H1 (cell line): ENCODE measurements around the gene PLD3. TPM values are rescaled to one million over a fixed set of nuclear protein-coding genes. Genes with fewer than 3 reads are reported as not detected.

ENCODE experiments used
- CTCF ChIA-PET: fragments of 300-600 bp; sonication (Branson Sonifier 250); formaldehyde crosslinking; loops from one replicate; lab custom pipeline; 2021; ENCODE audit not compliant: partially characterized antibody; lab: Charles Lee
- POLR2A ChIA-PET: fragments of 300-600 bp; sonication (Branson Sonifier 250); formaldehyde crosslinking; loops from one replicate; lab custom pipeline; 2021; ENCODE audit warnings: inconsistent platforms; ENCODE audit not compliant: partially characterized antibody; lab: Charles Lee
- DNase-seq, 2 experiments: peaks; one replicate each; pipeline versions ENCODE4 v3.0.0 to v3.0.0-alpha.2; 2010 to 2022; ENCODE audit warnings: low spot score in 2 of 2, low read depth in 1 of 2, mixed read lengths in 1 of 2
- FAIRE-seq: peaks from 2 replicates; lab custom pipeline; 2011; peaks lifted over from hg19 to GRCh38; lab: Jason Lieb, UNC
- H2AFZ ChIP-seq: 2 replicates; pipeline ENCODE4 v1.8.1; 2012; ENCODE audit warnings: low read length, inconsistent platforms
- H2AK5ac ChIP-seq: 2 replicates; pipeline ENCODE4 v1.6.1; 2013; ENCODE audit warnings: low read depth, low read length
- H2BK120ac ChIP-seq: replicated peaks from 2 replicates; pipeline ENCODE3; 2013; ENCODE audit warnings: low read depth, low read length, inconsistent platforms
- H2BK12ac ChIP-seq: 2 replicates; pipeline ENCODE4 v1.6.1; 2013; ENCODE audit warnings: low read depth, low read length
- H2BK15ac ChIP-seq: 2 replicates; pipeline ENCODE4 v1.6.1; 2013; ENCODE audit warnings: low read length
- H2BK20ac ChIP-seq: 2 replicates; pipeline ENCODE4 v1.6.1; 2013; ENCODE audit warnings: low read length
- H2BK5ac ChIP-seq: 2 replicates; pipeline ENCODE4 v1.6.1; 2013; ENCODE audit warnings: low read depth, low read length
- H3K14ac ChIP-seq: 2 replicates; pipeline ENCODE4 v1.6.1; 2013; ENCODE audit warnings: inconsistent platforms; ENCODE audit not compliant: insufficient read length
- H3K18ac ChIP-seq: 2 replicates; pipeline ENCODE4 v1.6.1; 2013; ENCODE audit warnings: low read length; ENCODE audit errors: extremely low read depth
- H3K23ac ChIP-seq: 2 replicates; pipeline ENCODE4 v1.6.1; 2013; ENCODE audit warnings: inconsistent platforms; ENCODE audit not compliant: insufficient read length
- H3K23me2 ChIP-seq: 2 replicates; pipeline ENCODE4 v1.6.1; 2013; ENCODE audit warnings: low read depth, low read length
- H3K27ac ChIP-seq: 2 replicates; pipeline ENCODE4 v1.6.1; 2011; ENCODE audit warnings: low read depth, low read length, inconsistent platforms
- H3K27me3 ChIP-seq, 4 experiments: replicated peaks in 1 of 4; 1 replicate in 1 of 4; 2 replicates in 3 of 4; pipeline versions ENCODE4 v1.6.1 to v1.8.1; 2011 to 2013; ENCODE audit warnings: low read length in 3 of 4, mild to moderate bottlenecking in 3 of 4, inconsistent platforms in 2 of 4, mixed read lengths in 2 of 4, moderate library complexity in 1 of 4; ENCODE audit not compliant: control insufficient read depth in 3 of 4, insufficient read depth in 3 of 4; ENCODE audit errors: extremely low read depth in 1 of 4
- H3K36me3 ChIP-seq, 4 experiments: 2 replicates each; pipeline versions ENCODE4 v1.6.1 to v1.8.1; 2011 to 2013; ENCODE audit warnings: mild to moderate bottlenecking in 4 of 4, low read length in 3 of 4, moderate library complexity in 2 of 4, control low read depth in 1 of 4, inconsistent platforms in 1 of 4; ENCODE audit not compliant: insufficient read depth in 4 of 4, control insufficient read depth in 2 of 4
- H3K4ac ChIP-seq: replicated peaks from 2 replicates; pipeline ENCODE3; 2013; ENCODE audit warnings: low read length, low read depth, mixed read lengths, inconsistent platforms; ENCODE audit not compliant: insufficient read length
- H3K4me1 ChIP-seq, 4 experiments: replicated peaks in 1 of 4; 1 replicate in 1 of 4; 2 replicates in 3 of 4; pipeline versions ENCODE4 v1.6.1 to v1.8.1; 2011 to 2013; ENCODE audit warnings: low read length in 3 of 4, inconsistent platforms in 2 of 4, mixed read lengths in 1 of 4; ENCODE audit not compliant: insufficient read depth in 4 of 4, control insufficient read depth in 3 of 4
- H3K4me2 ChIP-seq, 2 experiments: 2 replicates each; pipeline versions ENCODE4 v1.6.1 to v1.8.1; 2011 to 2013; ENCODE audit warnings: low read depth in 2 of 2, low read length in 2 of 2, control low read depth in 1 of 2, inconsistent platforms in 1 of 2, mild to moderate bottlenecking in 1 of 2; ENCODE audit not compliant: insufficient read depth in 1 of 2
- H3K4me3 ChIP-seq, 4 experiments: fragments of 200-600, 300-600 bp in 1 of 4; sonication (generic), shearing (Covaris generic), sonication (Bioruptor Twin) in 1 of 4; 2 replicates each; pipeline versions ENCODE4 v1.5.1 to v1.8.1; 2011 to 2016; ENCODE audit warnings: low read length in 4 of 4, low read depth in 3 of 4, control low read depth in 2 of 4, inconsistent platforms in 2 of 4, mild to moderate bottlenecking in 2 of 4, mixed read lengths in 1 of 4, moderate library complexity in 1 of 4; ENCODE audit not compliant: insufficient read depth in 2 of 4; ENCODE audit errors: extremely low read depth in 1 of 4
- H3K56ac ChIP-seq: replicated peaks from 2 replicates; pipeline ENCODE3; 2013; ENCODE audit warnings: low read depth, mild to moderate bottlenecking, mixed read lengths, low read length, inconsistent platforms; ENCODE audit not compliant: insufficient read length
- H3K79me1 ChIP-seq: 2 replicates; pipeline ENCODE4 v1.6.1; 2013; ENCODE audit warnings: low read depth, low read length, control low read depth
- H3K79me2 ChIP-seq, 2 experiments: 2 replicates each; pipeline versions ENCODE4 v1.6.1 to v1.8.1; 2012 to 2013; ENCODE audit warnings: low read length in 2 of 2, mild to moderate bottlenecking in 2 of 2, inconsistent platforms in 1 of 2; ENCODE audit not compliant: insufficient read depth in 2 of 2, control insufficient read depth in 1 of 2
- H3K9ac ChIP-seq, 4 experiments: replicated peaks in 1 of 4; 1 replicate in 1 of 4; 2 replicates in 3 of 4; pipeline versions ENCODE4 v1.6.1 to v1.8.1; 2011 to 2013; ENCODE audit warnings: low read depth in 3 of 4, low read length in 3 of 4, control low read depth in 2 of 4, mild to moderate bottlenecking in 2 of 4, moderate library complexity in 2 of 4, inconsistent platforms in 1 of 4; ENCODE audit errors: extremely low read depth in 1 of 4
- H3K9me3 ChIP-seq, 2 experiments: 2 replicates each; pipeline versions ENCODE4 v1.6.1 to v1.8.1; 2012 to 2013; ENCODE audit warnings: mild to moderate bottlenecking in 2 of 2, moderate library complexity in 2 of 2, control low read depth in 1 of 2, inconsistent platforms in 1 of 2, low read depth in 1 of 2, low read length in 1 of 2, mixed read lengths in 1 of 2; ENCODE audit not compliant: insufficient read depth in 2 of 2
- H4K20me1 ChIP-seq, 2 experiments: replicated peaks in 1 of 2; 2 replicates each; pipeline versions ENCODE3 to v1.8.1; 2011 to 2013; ENCODE audit warnings: inconsistent platforms in 2 of 2, low read length in 2 of 2, mild to moderate bottlenecking in 1 of 2; ENCODE audit not compliant: insufficient read depth in 2 of 2, control insufficient read depth in 1 of 2
- H4K5ac ChIP-seq: 2 replicates; pipeline ENCODE4 v1.6.1; 2013; ENCODE audit warnings: low read length, low read depth, mixed read lengths, inconsistent platforms; ENCODE audit not compliant: insufficient read length
- H4K8ac ChIP-seq: 2 replicates; pipeline ENCODE4 v1.8.0; 2013; ENCODE audit warnings: mild to moderate bottlenecking, moderate library complexity, low read length, inconsistent platforms; ENCODE audit not compliant: insufficient read depth; ENCODE audit errors: extremely low read depth
- H4K91ac ChIP-seq: replicated peaks from 2 replicates; pipeline ENCODE3; 2013; ENCODE audit warnings: low read length, mixed read lengths, inconsistent platforms; ENCODE audit not compliant: insufficient read length
- NRF1 ChIP-seq: IDR thresholded peaks from 2 replicates; pipeline ENCODE4 v1.6.1; 2011; ENCODE audit warnings: mild to moderate bottlenecking, low read depth, low read length, improper control_type of control experiment
- WGBS, 2 experiments: shearing (Covaris generic) in 1 of 2; methylation state at CpG; one replicate each; pipeline versions ENCODE4 v1.1.6 to v1.1.7; 2013 to 2015; ENCODE audit warnings: low lambda C conversion rate in 2 of 2, mixed read lengths in 2 of 2, inconsistent platforms in 1 of 2, low coverage in 1 of 2, missing lambda C conversion rate in 1 of 2; ENCODE audit not compliant: insufficient replicate concordance in 2 of 2, insufficient coverage in 1 of 2, insufficient read length in 1 of 2; ENCODE audit errors: extremely low coverage in 1 of 2, missing lambda C conversion rate in 1 of 2; 5-methylcytosine and 5-hydroxymethylcytosine counted together
- polyA plus RNA-seq, 7 experiments: library from polyadenylated mRNA; depleted of rRNA in 3 of 7; stranded (reverse) in 5 of 7; unstranded in 2 of 7; fragments of >200 nt in 5 of 7; fragments of 200-250 nt in 2 of 7; gene quantifications; 1 replicate in 5 of 7; 2 replicates in 1 of 7; 4 replicates in 1 of 7; pipeline versions ENCODE4 v1.2.1 to v1.2.3, GENCODE V29; 2011 to 2013; ENCODE audit warnings: missing spikeins in 2 of 7, mixed read lengths in 2 of 7
- total RNA-seq: library from RNA; stranded (reverse); fragmentation: NEBNext Ultra II Directional; extraction: Animal tissue kit (Norgen Biotek cat#: 25700); gene quantifications from 2 replicates; pipeline ENCODE4 v1.2.1, GENCODE V29; 2021

The PLD3 gene
- total and polyA plus RNA-seq, 2 of the 8 experiments (the other 6 are each of a cell fraction or from before 2014, with no cell fraction given), result 180 to 543 TPM

DNA sequence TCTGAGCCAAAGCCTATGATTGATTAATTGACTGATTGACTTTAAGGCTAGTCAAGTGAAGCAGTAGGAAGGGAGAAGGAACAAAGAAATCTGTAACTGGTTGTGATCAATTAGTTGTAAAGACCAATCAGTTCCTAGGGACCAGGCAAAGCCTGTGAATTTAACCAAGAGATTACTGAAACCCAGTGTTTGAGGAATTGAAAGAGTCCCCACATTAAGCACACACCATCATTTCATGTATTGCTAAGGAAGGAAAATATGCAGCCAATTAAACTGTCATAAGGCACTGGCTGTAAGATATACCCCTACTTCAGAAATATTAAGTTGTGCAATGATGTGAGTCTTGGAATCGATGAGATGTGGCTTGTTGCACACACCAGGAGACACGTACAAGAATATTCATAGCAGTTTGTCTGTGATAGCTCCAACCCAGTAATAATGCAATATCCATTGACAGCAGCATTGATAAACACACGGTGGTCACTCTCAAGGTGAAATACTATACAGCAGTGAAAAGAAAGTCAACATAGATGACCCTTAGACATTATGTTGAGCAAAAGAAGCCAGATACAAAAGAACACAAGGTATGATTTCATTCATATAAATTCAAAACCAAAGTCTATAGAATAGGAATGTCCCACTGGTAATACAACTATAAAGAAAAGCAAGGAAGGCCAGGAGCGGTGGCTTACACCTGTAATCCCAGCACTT is 9.3 kb upstream of the PLD3 start:
- POLR2A ChIA-PET, result no interaction called here
- H3K23me2 ChIP-seq, result no peaks in the 10 kb centered on the region

More for the DNA sequence above, 9.3 kb upstream of the PLD3 start:
- Histone ChIP-seq H3K14ac (no peak overlapping the region), H3K27me3 (no peaks in the 10 kb centered on the region), H3K18ac (no peak overlapping the region), H2BK20ac (no peak overlapping the region), H4K91ac (no peak overlapping the region), H3K36me3 (no peaks in the 10 kb centered on the region; a peak in 2 of 8 replicates), H2BK5ac (no peak overlapping the region), H3K4ac (no peak overlapping the region), H3K79me2 (no peaks in the 10 kb centered on the region; a peak in 1 of 4 replicates), H3K79me1 (peaks cover 5% of the 10 kb centered on the region; the same call in 1 of the 2 replicates), H3K4me2 (no peak overlapping the region), H3K9me3 (no peaks in the 10 kb centered on the region), H2AK5ac (no peak overlapping the region), H4K20me1 (peaks cover 0 to 7% of the 10 kb centered on the region in 2 experiments), H2BK12ac (no peak overlapping the region), H3K27ac (no peak overlapping the region), H3K23ac (no peak overlapping the region), H2AFZ (no peak overlapping the region), H3K4me3 (no peak overlapping the region), H4K8ac (no peak overlapping the region), H3K9ac (no peak overlapping the region)
- no peak for FAIRE-seq
- whole genome bisulfite sequencing, 2 experiments, result 90% methylated on average over 4 of the region's 4 CpGs; no CpG with 5 or more reads in 1 of the 2 experiments
- DNase-seq, result no peak
- CTCF ChIA-PET, result interaction anchor here (0.6 to 0.9 kb wide), 2 partner anchors 76 to 207 kb away, joined by 3 read pairs; no protein-coding TSS in a partner anchor
- no peak for TF ChIP-seq NRF1
- TF ChIP-seq, all 59 proteins: peak for 0
- Histone ChIP-seq H4K5ac (no peak overlapping the region), H2BK15ac (no peak overlapping the region), H2BK120ac (no peak overlapping the region), H3K4me1 (no peaks in the 10 kb centered on the region), H3K56ac (no peak overlapping the region)
